OCI-LY7 (cell line): ENCODE results near the gene HPN.

Experiments used
- CTCF ChIP-seq: fragments of 200-600 bp; sonication (generic); conservative IDR thresholded peaks from 2 replicates; pipeline ENCODE4 v1.5.1; 2014; ENCODE audit warnings: mild to moderate bottlenecking, antibody characterized with exemption, low read length, moderate library complexity, mixed read lengths
- EZH2phosphoT487 ChIP-seq: fragments of 200-600 bp; sonication (generic); IDR thresholded peaks from 2 replicates; pipeline ENCODE4 v1.6.1; 2018; ENCODE audit warnings: low read depth, borderline replicate concordance, mild to moderate bottlenecking, mixed run types, antibody characterized with exemption, low read length, moderate library complexity, mixed read lengths

- TF ChIP-seq CTCF (no peak), EZH2phosphoT487 (no peak)
These were observed 22.4 kb upstream of the HPN start for GRCh38 chr19:35019144-35019543.
